ENCODE measurements around the gene PTPRT. TPM values are rescaled to one million over a fixed set of nuclear protein-coding genes. Genes with fewer than 3 reads are reported as not detected.

Gene PTPRT
- total and polyA plus RNA-seq, 12 donors: 0.04 to 0.53 (median 0.22) TPM; not detected in 1

DNA sequence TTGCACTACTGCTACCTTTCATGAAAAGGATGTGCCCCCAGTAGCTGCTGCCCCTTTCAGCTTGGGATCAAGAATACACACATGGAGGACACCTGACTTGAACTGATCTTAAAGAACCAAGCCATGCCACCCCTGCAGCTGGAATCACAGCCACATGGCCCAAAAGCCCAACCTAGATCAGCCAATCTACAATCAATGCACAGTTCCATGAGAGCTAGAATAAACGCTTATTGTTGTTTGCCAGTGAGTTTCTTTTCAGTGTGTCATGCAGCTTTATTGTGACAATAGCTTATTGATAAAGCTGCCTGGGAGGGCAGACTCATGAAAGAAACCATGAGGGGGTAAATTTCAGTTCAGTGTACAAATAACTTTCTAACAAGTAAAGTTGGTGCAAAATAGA is 397.7 kb downstream of the PTPRT start:
- DNase-seq (no peak), ATAC-seq (no peak)
- Histone ChIP-seq H3K4me1 (no peaks in the 10 kb centered on the region), H3K36me3 (no peaks in the 10 kb centered on the region), H3K27ac (no peak overlapping the region), H3K27me3 (peaks cover 0 to 9% (median 4%) of the 10 kb centered on the region in 7 donors), H3K9me3 (no peaks in the 10 kb centered on the region), H3K4me3 (no peak overlapping the region)
- intact Hi-C loops (cut with DNase I): no loop called here
- TF ChIP-seq CTCF (IDR thresholded peaks at IDR 0.05): no peak
- WGBS, 2 donors: 87 to 97% methylated on average over 1 of the region's 1 CpG

DNA sequence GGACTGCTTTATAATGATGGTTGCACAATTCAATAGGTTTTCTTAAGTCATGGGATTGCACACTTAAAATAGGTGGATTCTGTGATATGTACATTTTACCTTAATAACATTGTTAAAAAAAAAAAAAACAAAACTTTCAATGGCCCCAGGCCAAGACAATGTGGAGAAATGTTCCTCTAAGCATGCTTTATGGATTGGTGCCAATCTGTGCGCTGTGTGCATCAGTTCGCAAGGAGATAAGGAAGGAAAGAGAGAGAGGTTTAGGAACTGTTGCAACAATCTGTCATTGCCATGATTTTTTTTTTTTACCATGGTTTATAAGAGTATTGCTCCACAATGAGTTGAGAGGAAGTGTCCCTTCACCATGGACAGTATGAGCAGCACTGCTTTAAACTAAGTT is 399.6 kb downstream of the PTPRT start:
- Histone ChIP-seq H3K27ac (no peak overlapping the region), H3K27me3 (peaks cover 0 to 9% (median 0%) of the 10 kb centered on the region in 7 donors), H3K9me3 (no peaks in the 10 kb centered on the region), H3K4me1 (no peaks in the 10 kb centered on the region), H3K36me3 (no peaks in the 10 kb centered on the region), H3K4me3 (no peak overlapping the region)
- 28 to 30% methylated on average over 2 of the region's 2 CpGs for WGBS, 2 donors
- no peak for TF ChIP-seq CTCF (IDR thresholded peaks at IDR 0.05)
- DNase-seq (no peak), ATAC-seq (no peak)
- intact Hi-C loops (cut with DNase I): no loop called here

DNA sequence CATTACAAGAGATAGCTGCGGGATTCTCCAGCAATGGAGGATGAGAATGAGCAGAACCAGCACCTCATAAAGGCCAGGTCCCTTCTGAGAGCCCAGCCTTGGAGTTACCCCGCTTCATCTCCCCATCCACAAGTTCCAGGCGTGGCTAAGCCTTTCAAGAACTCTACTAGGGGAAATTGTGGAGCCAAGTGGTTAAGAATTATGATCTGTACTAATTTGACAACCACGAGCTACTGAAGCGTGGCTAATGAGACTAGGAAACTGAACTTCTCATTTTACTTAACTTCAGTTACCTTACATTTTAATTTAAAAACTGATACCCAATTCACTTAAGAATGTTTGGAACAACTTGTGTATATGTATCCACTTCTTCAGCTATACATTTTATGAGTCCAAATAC is 401.0 kb downstream of the PTPRT start:
- WGBS, 2 donors: 78% methylated on average over 5 of the region's 5 CpGs
- TF ChIP-seq CTCF (IDR thresholded peaks at IDR 0.05): no peak
- no peak overlapping the region for H3K27ac ChIP-seq
- intact Hi-C loops (cut with DNase I): no loop called here
- no peak overlapping the region for H3K4me3 ChIP-seq
- no peaks in the 10 kb centered on the region for H3K9me3 ChIP-seq
- ATAC-seq: no peak
- peaks cover 0 to 9% (median 0%) of the 10 kb centered on the region in 7 donors for H3K27me3 ChIP-seq
- no peak for DNase-seq
- H3K36me3 ChIP-seq: no peaks in the 10 kb centered on the region
- H3K4me1 ChIP-seq: no peaks in the 10 kb centered on the region

DNA sequence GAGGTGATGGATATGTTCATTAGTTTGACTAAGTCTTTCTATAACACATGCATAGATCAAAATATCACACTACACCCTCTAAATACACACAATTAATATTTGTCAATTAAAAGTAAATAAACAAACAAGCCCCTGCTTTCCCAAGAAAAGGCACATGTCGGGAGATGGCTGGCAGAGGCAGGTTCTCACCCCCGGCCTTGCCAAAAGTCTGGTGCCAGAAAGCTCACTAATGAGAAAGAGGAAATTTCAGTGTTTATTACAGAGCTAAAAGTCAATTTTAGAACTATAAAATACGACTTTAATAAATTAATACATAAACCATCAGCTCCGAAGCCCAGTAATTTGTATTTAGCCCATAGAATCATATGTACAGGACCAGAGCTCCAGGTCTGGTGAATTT is 404.7 kb downstream of the PTPRT start:
- 56 to 57% methylated on average over 4 of the region's 4 CpGs for WGBS, 2 donors
- intact Hi-C loops (cut with DNase I): no loop called here
- no peak for TF ChIP-seq CTCF (IDR thresholded peaks at IDR 0.05)
- Histone ChIP-seq H3K27ac (no peak overlapping the region), H3K27me3 (peaks cover 0 to 4% (median 0%) of the 10 kb centered on the region in 7 donors), H3K9me3 (no peaks in the 10 kb centered on the region), H3K4me3 (no peak overlapping the region), H3K4me1 (no peaks in the 10 kb centered on the region), H3K36me3 (no peaks in the 10 kb centered on the region)
- ATAC-seq: no peak
- no peak for DNase-seq

Measured in heart right ventricle (tissue), 16 donors.